Measurements from ENCODE around the gene NANS. TPM values are rescaled to one million over a fixed set of nuclear protein-coding genes. Genes with fewer than 3 reads are reported as not detected.
"Not testable (repeated sequence)": the region's sequence is repeated elsewhere in the genome, so short reads cannot be mapped to it uniquely, and the experiment has no call there.

The NANS gene
- total RNA-seq, 2 donors from 2014 or later, result 223 to 254 TPM

- Histone ChIP-seq H3K27me3 (no peaks in the 10 kb centered on the region), H3K9ac (ENCODE audit: low read depth in 2 of 2, low read length in 2 of 2) (peak within 1 kb of the TSS; percentile 89 to 97), H3K36me3 (no peaks in the 10 kb centered on the region), H3K4me3 (peak within 1 kb of the TSS; percentile 80), H3K27ac (peak within 1 kb of the TSS; percentile 96), H3K9me3 (no peaks in the 10 kb centered on the region), H3K4me1 (peaks cover 4% of the 10 kb centered on the region)
- peak; percentile 87 for DNase-seq
- intact Hi-C loops (cut with DNase I), result loop anchor here (5.0 kb wide), 1 partner anchor 42 kb away; no protein-coding TSS in a partner anchor
- no peak for TF ChIP-seq CTCF (IDR thresholded peaks at IDR 0.05)
Observed at GRCh38 chr9:98118640-98119601, 62.4 kb downstream of the NANS start, which contains the start of gene TRIM14. TRIM14 (minus strand) TSS chr9:98119222; CDS start chr9:98119188, 34 bp downstream.

- no peaks in the 10 kb centered on the region for H3K36me3 ChIP-seq
- intact Hi-C loops (cut with DNase I), result no loop called here
- H3K9me3 ChIP-seq, result no peaks in the 10 kb centered on the region
- peak; percentile 76 for DNase-seq
- peak overlapping the region in 1 of 2 donors; percentile 48 for H3K9ac ChIP-seq (ENCODE audit: low read depth in 2 of 2, low read length in 2 of 2)
- TF ChIP-seq CTCF (IDR thresholded peaks at IDR 0.05), result no peak
- H3K4me1 ChIP-seq, result peaks cover 4% of the 10 kb centered on the region
- H3K4me3 ChIP-seq, result no peak overlapping the region
- H3K27me3 ChIP-seq, result no peaks in the 10 kb centered on the region
- peak overlapping the region; percentile 96 for H3K27ac ChIP-seq
Observed at GRCh38 chr9:98120476-98120875, 63.9 kb downstream of the NANS start.

- Histone ChIP-seq H3K4me3 (no peak overlapping the region), H3K9me3 (no peaks in the 10 kb centered on the region), H3K27ac (peak overlapping the region; percentile 96), H3K27me3 (no peaks in the 10 kb centered on the region), H3K36me3 (no peaks in the 10 kb centered on the region), H3K9ac (ENCODE audit: low read depth in 2 of 2, low read length in 2 of 2) (no peak overlapping the region), H3K4me1 (peaks cover 4% of the 10 kb centered on the region)
- intact Hi-C loops (cut with DNase I), result no loop called here
- TF ChIP-seq CTCF (IDR thresholded peaks at IDR 0.05), result no peak
- DNase-seq, result peak; percentile 80
Observed at GRCh38 chr9:98121058-98121457, 64.5 kb downstream of the NANS start.

- H3K4me1 ChIP-seq; H3K4me3 ChIP-seq; H3K9me3 ChIP-seq; H3K9ac ChIP-seq (ENCODE audit: low read depth in 2 of 2, low read length in 2 of 2); H3K27ac ChIP-seq; H3K36me3 ChIP-seq; DNase-seq; H3K27me3 ChIP-seq; intact Hi-C loops (cut with DNase I): not testable (repeated sequence)
Observed at GRCh38 chr9:98124091-98124490, 67.6 kb downstream of the NANS start.

GRCh38 chr9:98124637-98125426 is 68.3 kb downstream of the NANS start:
- TF ChIP-seq CTCF (IDR thresholded peaks at IDR 0.05), result no peak
- Histone ChIP-seq H3K4me1 (peaks cover 4% of the 10 kb centered on the region), H3K36me3 (no peaks in the 10 kb centered on the region), H3K27ac (no peak overlapping the region), H3K9me3 (no peaks in the 10 kb centered on the region), H3K4me3 (no peak overlapping the region), H3K9ac (ENCODE audit: low read depth in 2 of 2, low read length in 2 of 2) (no peak overlapping the region), H3K27me3 (no peaks in the 10 kb centered on the region)
- no peak for DNase-seq
- intact Hi-C loops (cut with DNase I), result no loop called here

All from colonic mucosa (tissue), 4 donors.